ENCODE data around the gene KCNH3.

Gene KCNH3

GRCh38 chr12:49524660-49525324 lies 14.0 kb upstream of the KCNH3 start:
- TF ChIP-seq SIN3A (IDR thresholded peaks at IDR 0.05; ENCODE audit: borderline replicate concordance, insufficient read depth, low read length) (no peak), TAF1 (IDR thresholded peaks at IDR 0.05; ENCODE audit: borderline replicate concordance, insufficient read depth, low read length) (no peak), FOXP2 (optimal IDR thresholded peaks at IDR 0.05; ENCODE audit: borderline replicate concordance, extremely low read depth, extremely low read length, insufficient read depth) (no peak), POLR2AphosphoS5 (IDR thresholded peaks at IDR 0.05; ENCODE audit: low read depth, low read length) (no peak)

GRCh38 chr12:49525942-49526341 lies 12.9 kb upstream of the KCNH3 start:
- TF ChIP-seq FOXP2 (optimal IDR thresholded peaks at IDR 0.05; ENCODE audit: borderline replicate concordance, extremely low read depth, extremely low read length, insufficient read depth) (no peak), TAF1 (IDR thresholded peaks at IDR 0.05; ENCODE audit: borderline replicate concordance, insufficient read depth, low read length) (no peak), POLR2AphosphoS5 (IDR thresholded peaks at IDR 0.05; ENCODE audit: low read depth, low read length) (no peak), REST (IDR thresholded peaks at IDR 0.05; ENCODE audit: insufficient read depth in 1 of 2, low read depth in 2 of 2, low read length in 2 of 2) (no peak), SIN3A (IDR thresholded peaks at IDR 0.05; ENCODE audit: borderline replicate concordance, insufficient read depth, low read length) (no peak)

GRCh38 chr12:49527361-49528130 lies 11.3 kb upstream of the KCNH3 start:
- TF ChIP-seq FOXP2 (optimal IDR thresholded peaks at IDR 0.05; ENCODE audit: borderline replicate concordance, extremely low read depth, extremely low read length, insufficient read depth) (no peak), POLR2AphosphoS5 (IDR thresholded peaks at IDR 0.05; ENCODE audit: low read depth, low read length) (no peak), REST (IDR thresholded peaks at IDR 0.05; ENCODE audit: insufficient read depth in 1 of 2, low read depth in 2 of 2, low read length in 2 of 2) (no peak), TAF1 (IDR thresholded peaks at IDR 0.05; ENCODE audit: borderline replicate concordance, insufficient read depth, low read length) (no peak), SIN3A (IDR thresholded peaks at IDR 0.05; ENCODE audit: borderline replicate concordance, insufficient read depth, low read length) (no peak)

- TF ChIP-seq SIN3A (IDR thresholded peaks at IDR 0.05; ENCODE audit: borderline replicate concordance, insufficient read depth, low read length) (no peak), REST (IDR thresholded peaks at IDR 0.05; ENCODE audit: insufficient read depth in 1 of 2, low read depth in 2 of 2, low read length in 2 of 2) (no peak), POLR2AphosphoS5 (IDR thresholded peaks at IDR 0.05; ENCODE audit: low read depth, low read length) (no peak), FOXP2 (optimal IDR thresholded peaks at IDR 0.05; ENCODE audit: borderline replicate concordance, extremely low read depth, extremely low read length, insufficient read depth) (no peak), TAF1 (IDR thresholded peaks at IDR 0.05; ENCODE audit: borderline replicate concordance, insufficient read depth, low read length) (no peak)
Observed at GRCh38 chr12:49529414-49529813, 9.4 kb upstream of the KCNH3 start.

GRCh38 chr12:49531745-49532144 lies 7.1 kb upstream of the KCNH3 start:
- TF ChIP-seq SIN3A (IDR thresholded peaks at IDR 0.05; ENCODE audit: borderline replicate concordance, insufficient read depth, low read length) (no peak), REST (IDR thresholded peaks at IDR 0.05; ENCODE audit: insufficient read depth in 1 of 2, low read depth in 2 of 2, low read length in 2 of 2) (no peak), FOXP2 (optimal IDR thresholded peaks at IDR 0.05; ENCODE audit: borderline replicate concordance, extremely low read depth, extremely low read length, insufficient read depth) (no peak), POLR2AphosphoS5 (IDR thresholded peaks at IDR 0.05; ENCODE audit: low read depth, low read length) (no peak), TAF1 (IDR thresholded peaks at IDR 0.05; ENCODE audit: borderline replicate concordance, insufficient read depth, low read length) (no peak)

All from PFSK-1 (cell line).